Panc1 (cell line): ENCODE results near the gene CYP2W1.

Experiments
- POLR2AphosphoS5 ChIP-seq: IDR thresholded peaks from 2 replicates; pipeline ENCODE4 v1.6.1; 2012; ENCODE audit warnings: mild to moderate bottlenecking, low read depth, low read length, moderate library complexity
- SIN3A ChIP-seq: IDR thresholded peaks from 2 replicates; pipeline ENCODE4 v1.6.1; 2012; ENCODE audit warnings: low read depth, mild to moderate bottlenecking, low read length, moderate library complexity, borderline replicate concordance; ENCODE audit not compliant: insufficient read depth
- TCF7L2 ChIP-seq: IDR thresholded peaks from 2 replicates; pipeline ENCODE4 v1.6.1; 2011; ENCODE audit warnings: mild to moderate bottlenecking, low read depth, low read length, inconsistent platforms
- TF ChIP-seq, protein P1 (sequence below): fragments of 450-650 bp; IDR thresholded peaks from 2 replicates; pipeline ENCODE4 v1.5.1; 2017; ENCODE audit warnings: mild to moderate bottlenecking
- TF ChIP-seq, protein P2 (sequence below), 2 experiments: IDR thresholded peaks; 2 replicates each; pipeline ENCODE4 v1.6.1; 2011 to 2012; ENCODE audit warnings: low read depth in 2 of 2, control low read depth in 1 of 2, low read length in 1 of 2, mild to moderate bottlenecking in 1 of 2, moderate library complexity in 1 of 2; ENCODE audit not compliant: insufficient read depth in 1 of 2

DNA sequence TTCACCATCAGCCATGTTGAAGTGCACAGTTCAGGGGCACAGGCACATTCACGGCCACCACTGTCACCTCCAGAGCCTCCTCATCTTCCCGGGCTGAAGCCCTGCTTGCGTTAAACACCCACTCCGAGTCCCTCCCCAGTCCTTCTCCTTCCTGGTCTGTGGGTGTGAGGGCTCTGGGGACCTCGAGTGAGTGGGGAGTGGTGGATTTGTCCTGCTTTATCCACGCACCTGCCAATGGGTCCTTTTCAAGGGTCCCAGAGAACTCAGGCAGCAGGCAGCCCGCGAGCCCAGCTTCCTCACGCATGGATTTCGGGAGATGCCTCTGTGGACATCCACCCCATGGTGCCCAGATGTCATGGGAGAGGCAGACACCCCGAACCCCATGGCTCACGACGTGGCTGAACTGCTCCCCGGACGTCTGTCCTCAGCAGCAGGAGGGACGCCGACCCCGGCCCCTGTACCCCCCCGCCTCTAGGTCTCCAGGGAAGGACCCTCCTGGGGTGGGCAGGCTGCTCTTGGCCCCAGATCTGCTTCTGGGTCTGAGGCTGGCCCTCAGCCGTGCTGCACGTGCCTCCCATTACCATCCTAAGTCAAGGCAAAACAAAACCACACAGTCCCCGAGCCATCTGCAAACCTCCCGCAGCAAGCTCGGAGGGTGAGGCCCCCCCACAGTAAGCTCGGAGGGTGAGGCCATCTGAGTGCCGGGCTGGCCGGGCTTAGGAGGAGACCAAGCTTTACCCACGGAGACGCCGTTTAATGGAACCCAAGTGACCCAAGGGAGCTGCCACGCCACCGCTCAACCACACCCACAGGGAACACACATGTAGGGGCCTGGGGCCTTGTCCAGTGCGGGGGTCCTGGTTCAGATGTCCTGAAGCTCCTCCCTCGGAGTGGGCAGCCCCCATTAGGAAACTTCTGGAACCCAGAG is 9.0 kb downstream of the CYP2W1 start:
- TF ChIP-seq POLR2AphosphoS5 (no peak), SIN3A (no peak), TCF7L2 (no peak)
- TF ChIP-seq, protein P1, sequence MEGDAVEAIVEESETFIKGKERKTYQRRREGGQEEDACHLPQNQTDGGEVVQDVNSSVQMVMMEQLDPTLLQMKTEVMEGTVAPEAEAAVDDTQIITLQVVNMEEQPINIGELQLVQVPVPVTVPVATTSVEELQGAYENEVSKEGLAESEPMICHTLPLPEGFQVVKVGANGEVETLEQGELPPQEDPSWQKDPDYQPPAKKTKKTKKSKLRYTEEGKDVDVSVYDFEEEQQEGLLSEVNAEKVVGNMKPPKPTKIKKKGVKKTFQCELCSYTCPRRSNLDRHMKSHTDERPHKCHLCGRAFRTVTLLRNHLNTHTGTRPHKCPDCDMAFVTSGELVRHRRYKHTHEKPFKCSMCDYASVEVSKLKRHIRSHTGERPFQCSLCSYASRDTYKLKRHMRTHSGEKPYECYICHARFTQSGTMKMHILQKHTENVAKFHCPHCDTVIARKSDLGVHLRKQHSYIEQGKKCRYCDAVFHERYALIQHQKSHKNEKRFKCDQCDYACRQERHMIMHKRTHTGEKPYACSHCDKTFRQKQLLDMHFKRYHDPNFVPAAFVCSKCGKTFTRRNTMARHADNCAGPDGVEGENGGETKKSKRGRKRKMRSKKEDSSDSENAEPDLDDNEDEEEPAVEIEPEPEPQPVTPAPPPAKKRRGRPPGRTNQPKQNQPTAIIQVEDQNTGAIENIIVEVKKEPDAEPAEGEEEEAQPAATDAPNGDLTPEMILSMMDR = no peak
- TF ChIP-seq, protein P2, sequence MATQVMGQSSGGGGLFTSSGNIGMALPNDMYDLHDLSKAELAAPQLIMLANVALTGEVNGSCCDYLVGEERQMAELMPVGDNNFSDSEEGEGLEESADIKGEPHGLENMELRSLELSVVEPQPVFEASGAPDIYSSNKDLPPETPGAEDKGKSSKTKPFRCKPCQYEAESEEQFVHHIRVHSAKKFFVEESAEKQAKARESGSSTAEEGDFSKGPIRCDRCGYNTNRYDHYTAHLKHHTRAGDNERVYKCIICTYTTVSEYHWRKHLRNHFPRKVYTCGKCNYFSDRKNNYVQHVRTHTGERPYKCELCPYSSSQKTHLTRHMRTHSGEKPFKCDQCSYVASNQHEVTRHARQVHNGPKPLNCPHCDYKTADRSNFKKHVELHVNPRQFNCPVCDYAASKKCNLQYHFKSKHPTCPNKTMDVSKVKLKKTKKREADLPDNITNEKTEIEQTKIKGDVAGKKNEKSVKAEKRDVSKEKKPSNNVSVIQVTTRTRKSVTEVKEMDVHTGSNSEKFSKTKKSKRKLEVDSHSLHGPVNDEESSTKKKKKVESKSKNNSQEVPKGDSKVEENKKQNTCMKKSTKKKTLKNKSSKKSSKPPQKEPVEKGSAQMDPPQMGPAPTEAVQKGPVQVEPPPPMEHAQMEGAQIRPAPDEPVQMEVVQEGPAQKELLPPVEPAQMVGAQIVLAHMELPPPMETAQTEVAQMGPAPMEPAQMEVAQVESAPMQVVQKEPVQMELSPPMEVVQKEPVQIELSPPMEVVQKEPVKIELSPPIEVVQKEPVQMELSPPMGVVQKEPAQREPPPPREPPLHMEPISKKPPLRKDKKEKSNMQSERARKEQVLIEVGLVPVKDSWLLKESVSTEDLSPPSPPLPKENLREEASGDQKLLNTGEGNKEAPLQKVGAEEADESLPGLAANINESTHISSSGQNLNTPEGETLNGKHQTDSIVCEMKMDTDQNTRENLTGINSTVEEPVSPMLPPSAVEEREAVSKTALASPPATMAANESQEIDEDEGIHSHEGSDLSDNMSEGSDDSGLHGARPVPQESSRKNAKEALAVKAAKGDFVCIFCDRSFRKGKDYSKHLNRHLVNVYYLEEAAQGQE (IDR thresholded peaks at IDR 0.05; ENCODE audit: insufficient read depth in 1 of 2, low read depth in 2 of 2, low read length in 1 of 2) = no peak
